Islet precursor cell (in vitro differentiated cells): Measurements from ENCODE around the gene PBOV1.
"Not testable (repeated sequence)": the region's sequence is repeated elsewhere in the genome, so short reads cannot be mapped to it uniquely, and the experiment has no call there.

Source experiments
- DNase-seq: peaks from one replicate; pipeline ENCODE4 v3.0.0-alpha.2; 2018

The PBOV1 gene

GRCh38 chr6:138237463-138237862 lies 19.2 kb upstream of the PBOV1 start:
- DNase-seq, result no peak

DNA sequence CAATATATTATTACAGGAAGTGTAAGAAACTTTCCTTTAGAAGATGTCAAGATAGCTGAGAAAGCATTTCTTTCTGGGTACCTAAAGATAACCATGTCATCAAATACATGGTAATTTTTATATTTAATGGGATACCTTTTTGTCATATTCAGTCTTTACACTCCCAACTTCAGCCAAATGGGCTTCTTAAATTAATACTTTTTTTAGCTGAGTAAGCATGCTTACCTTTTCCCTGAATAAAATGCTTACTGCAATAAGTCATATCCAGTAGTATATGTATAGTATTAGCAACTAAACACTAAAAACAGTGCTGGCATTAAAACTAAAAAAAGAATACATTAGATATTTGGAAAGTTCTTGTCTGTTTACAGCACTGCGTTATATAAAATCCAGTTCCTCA lies 17.4 kb upstream of the PBOV1 start:
- no peak for DNase-seq

- DNase-seq, result no peak
Measured at GRCh38 chr6:138235205-138235604, 16.9 kb upstream of the PBOV1 start.

DNA sequence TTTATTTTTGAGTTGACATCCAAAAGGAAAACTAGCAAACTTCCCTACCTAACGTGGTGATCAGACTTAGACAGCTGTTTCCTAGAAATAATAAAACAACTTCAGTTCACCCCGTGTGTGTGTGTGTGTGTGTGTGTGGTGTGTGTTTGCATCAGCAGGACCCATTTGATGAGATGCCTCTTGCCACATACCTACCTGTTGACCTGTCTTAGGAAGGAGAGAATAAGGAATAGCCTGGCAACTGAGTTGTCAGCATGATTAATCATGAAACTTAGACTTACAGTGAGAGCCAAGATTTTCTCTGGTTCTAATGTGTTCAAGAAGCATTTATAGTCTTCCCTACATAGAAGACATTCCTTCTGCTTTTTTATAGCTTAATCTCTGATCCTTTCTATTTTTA lies 16.1 kb upstream of the PBOV1 start:
- no peak for DNase-seq

- no peak for DNase-seq
Measured at GRCh38 chr6:138231381-138231886, 13.1 kb upstream of the PBOV1 start.

- no peak for DNase-seq
Measured at GRCh38 chr6:138230759-138231380, 12.6 kb upstream of the PBOV1 start.

DNA sequence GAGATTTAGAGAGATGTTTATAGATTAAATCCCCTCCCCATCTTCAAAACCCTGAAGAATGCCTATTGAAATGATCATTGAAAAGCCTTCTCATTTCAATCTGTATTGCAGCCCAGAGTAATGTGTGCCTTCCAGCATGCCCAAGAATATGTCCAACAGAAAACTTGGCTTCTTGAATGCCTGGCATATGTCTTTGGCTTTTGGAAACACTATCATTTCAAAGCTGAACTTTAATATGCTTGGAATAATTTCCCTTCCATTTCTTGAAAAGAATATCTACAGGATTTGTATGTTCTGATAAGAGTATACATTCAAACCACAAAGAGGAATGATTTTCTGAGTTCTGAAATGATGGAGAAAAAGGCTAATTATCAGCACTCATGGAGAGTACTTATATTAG lies 11.9 kb upstream of the PBOV1 start:
- DNase-seq, result no peak

- DNase-seq, result no peak
Measured at GRCh38 chr6:138229663-138230179, 11.4 kb upstream of the PBOV1 start.

DNA sequence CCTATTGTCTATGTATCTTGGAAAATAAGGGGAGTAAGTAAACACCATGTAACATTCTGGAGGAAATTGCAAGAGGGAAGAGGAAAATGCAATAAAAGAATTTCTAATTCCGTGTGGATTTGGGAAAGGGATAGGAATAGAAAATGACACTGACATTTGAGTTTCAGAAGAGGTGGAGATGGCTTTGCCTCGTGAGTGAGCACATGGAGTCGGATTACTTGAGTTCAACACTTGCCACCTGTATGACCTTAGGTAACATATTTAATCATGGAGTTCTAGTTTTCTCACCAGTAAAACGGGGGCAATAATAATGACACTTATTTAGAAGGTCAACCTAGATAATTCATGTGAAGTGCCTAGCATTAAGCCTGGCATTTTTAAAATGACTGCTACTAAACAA lies 10.8 kb upstream of the PBOV1 start:
- no peak for DNase-seq

DNA sequence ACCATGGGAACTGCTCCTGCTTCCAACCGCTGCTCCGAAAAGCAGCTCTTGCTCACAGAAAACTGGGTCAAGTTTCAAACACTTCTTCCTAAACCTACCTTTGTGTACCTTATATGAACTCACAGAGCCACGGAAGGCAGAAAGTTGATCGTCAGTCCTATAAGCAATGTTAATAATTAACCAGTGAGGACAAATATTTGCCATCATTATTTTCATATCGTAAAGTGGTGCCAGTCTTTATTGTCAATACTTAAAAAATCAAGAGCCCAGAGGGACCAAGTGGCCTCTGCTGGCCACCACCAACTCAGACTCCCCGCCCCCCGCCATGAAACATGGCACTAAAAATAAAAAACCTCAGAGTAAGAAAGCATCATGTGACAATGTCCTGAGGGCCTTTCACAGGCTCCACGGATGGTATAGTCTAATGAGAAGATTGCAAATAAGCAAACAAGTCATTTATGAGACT lies 9.1 kb upstream of the PBOV1 start:
- no peak for DNase-seq

DNA sequence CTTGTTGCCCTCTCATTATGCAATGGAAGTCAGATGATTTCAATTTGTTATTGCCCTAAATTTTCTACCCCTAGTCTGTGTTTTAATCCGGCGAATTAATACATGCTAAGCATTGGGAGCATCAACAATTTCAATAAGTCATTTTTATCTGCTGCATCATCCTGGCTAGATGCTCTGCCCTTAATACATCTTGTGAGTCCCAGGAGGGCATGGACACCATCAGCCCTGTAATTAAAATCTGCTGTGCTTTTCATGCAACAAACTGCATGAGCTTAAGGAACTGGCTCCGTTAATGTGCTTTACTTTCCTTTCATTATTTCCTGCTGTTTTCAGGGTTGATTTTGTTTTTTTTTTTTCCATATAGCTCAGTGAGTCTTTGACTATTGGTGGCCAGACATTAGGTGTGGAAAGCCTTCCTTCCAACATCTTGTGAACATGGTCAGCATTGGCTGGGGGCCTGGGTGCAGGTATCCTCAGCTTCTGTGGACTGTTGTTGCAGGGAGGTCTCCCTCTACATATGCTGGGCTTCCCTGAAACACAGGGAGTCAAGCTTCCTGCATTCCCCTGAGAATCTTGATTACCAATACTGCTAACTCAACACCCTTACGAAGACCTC lies 8.5 kb upstream of the PBOV1 start:
- no peak for DNase-seq

GRCh38 chr6:138225953-138226352 lies 7.7 kb upstream of the PBOV1 start:
- no peak for DNase-seq

GRCh38 chr6:138222901-138223546 lies 4.7 kb upstream of the PBOV1 start:
- DNase-seq, result no peak

GRCh38 chr6:138219901-138220300 lies 1.6 kb upstream of the PBOV1 start:
- DNase-seq, result no peak

DNA sequence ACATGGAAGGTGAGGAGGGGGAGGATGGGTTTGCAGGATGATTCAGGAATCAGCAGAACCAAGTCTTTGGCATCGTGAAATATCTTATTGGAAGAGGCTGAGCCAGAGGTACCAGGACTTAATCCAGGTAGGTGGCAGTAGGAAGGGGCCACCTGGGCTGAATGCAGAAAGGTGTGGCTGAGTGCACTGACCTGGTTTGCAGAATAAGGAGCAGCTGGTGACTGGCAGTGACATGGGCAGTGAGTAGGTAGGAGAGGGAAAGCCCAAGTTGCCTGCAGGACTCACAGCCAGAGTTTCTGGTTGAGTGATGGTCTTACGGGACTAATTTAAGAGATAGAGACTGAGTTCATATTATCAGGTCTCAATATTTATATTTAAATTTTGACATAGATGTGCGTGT lies 1.1 kb upstream of the PBOV1 start:
- no peak for DNase-seq

DNA sequence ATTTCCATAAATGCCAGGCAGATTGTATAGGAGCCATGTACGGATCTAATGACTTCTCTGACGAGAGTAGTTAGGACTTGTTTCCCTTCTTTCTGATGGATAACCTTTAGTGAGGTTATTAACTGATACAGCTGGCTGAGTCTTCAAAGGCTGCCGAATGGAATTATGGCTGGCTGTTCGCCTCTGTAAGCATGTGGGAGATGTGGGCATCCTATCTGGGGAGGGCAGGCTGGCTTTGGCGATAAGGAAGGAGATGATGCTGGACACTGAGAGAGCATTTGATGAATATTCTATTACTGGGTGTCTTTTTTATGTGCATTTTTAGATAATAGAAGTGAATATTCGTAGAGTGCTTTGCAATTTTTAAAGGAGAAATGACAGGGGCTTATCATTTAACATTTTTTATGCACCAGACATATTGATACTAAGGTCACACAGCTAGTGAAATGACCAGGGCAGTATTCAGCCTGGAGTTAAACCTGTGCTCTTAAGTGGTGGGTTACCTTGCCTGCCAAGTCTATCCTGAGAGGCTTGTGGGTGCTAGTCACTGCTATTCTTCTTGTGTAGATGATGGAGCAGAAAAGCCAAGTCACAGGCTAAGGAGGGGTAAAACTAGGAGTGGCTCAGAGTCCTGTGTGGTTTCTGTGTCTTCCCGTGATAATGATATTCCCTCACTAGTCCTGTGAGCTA lies 3.1 kb downstream of the PBOV1 start:
- DNase-seq, result no peak

DNA sequence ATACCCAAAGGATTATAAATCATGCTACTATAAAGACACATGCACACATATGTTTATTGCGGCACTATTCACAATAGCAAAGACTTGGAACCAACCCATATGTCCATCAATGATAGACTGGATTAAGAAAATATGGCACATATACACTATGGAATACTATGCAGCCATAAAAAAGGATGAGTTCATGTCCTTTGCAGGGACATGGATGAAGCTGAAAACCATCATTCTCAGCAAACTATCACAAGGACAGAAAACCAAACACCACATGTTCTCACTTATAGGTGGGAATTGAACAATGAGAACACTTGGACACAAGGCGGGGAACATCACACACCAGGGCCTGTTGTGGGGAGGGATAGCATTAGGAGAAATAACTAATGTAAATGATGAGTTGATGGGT lies 5.8 kb downstream of the PBOV1 start:
- DNase-seq, result not testable (repeated sequence)

- DNase-seq, result no peak
Measured at GRCh38 chr6:138211601-138212000, 6.7 kb downstream of the PBOV1 start.

DNA sequence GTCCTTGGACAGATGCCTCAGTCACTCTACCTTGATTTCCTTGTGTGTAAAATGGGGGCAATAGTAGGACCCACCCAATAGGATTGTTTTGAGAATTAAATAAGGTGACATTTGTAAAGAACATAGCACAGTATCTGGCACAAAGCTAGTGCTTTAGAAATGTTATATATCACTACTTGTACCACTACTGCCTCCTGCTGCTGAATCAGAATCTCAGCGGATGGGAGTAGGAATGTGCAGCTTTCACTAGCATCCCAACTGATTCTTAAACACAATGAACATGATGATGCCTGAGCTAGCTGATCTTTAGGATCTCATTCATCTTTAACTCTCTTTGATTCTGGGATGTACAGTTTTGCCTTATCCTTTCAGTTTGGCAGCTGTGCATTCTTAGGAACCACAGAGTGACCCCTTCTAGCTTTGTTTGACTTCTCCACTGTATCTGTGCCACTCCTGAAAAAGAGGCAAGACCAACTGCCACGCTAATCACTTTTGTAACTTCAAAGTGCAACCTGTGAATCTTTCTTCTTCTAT lies 7.2 kb downstream of the PBOV1 start:
- no peak for DNase-seq

DNA sequence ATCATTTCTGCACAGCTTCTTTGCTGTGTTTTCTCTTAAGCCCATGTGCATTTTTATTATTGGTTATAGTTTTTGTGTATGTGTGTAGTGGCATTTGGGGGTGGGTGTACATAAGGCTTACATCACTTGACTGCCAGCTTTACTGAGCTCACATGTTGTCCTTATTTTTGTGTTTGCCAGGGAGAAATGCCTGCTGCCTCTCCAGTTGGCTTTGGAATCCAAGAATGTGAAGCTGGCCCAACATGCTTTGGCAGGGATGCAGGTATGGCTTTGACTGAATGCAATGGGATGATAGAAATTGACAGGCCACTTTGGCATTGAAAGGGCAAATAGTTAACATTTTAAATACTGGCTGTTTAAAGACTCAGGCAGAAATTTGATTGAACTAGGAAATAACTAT lies 11.4 kb downstream of the PBOV1 start:
- DNase-seq, result no peak

GRCh38 chr6:138205437-138206094 lies 12.7 kb downstream of the PBOV1 start:
- no peak for DNase-seq

- DNase-seq, result no peak
Measured at GRCh38 chr6:138204792-138205384, 13.4 kb downstream of the PBOV1 start.
